ENCODE measurements around the gene TAS1R2. TPM values are rescaled to one million over a fixed set of nuclear protein-coding genes. Genes with fewer than 3 reads are reported as not detected.

The TAS1R2 gene
- total RNA-seq, 3 donors from 2014 or later, result not detected

GRCh38 chr1:18865176-18865575 lies 5.7 kb upstream of the TAS1R2 start:
- TF ChIP-seq POLR2AphosphoS5 (IDR thresholded peaks at IDR 0.05) (no peak), CTCF (IDR thresholded peaks at IDR 0.05) (no peak), POLR2A (IDR thresholded peaks at IDR 0.05) (no peak)
- Histone ChIP-seq H3K27ac (no peak overlapping the region), H3K27me3 (no peaks in the 10 kb centered on the region), H3K36me3 (no peaks in the 10 kb centered on the region), H3K9me3 (no peaks in the 10 kb centered on the region), H3K4me3 (no peak overlapping the region), H3K4me1 (no peaks in the 10 kb centered on the region)
- intact Hi-C loops (cut with DNase I; ENCODE audit: low total_unique reads), result no loop called here
- DNase-seq (ENCODE audit: low spot score in 2 of 2), result no peak

GRCh38 chr1:18861590-18861989 lies 2.1 kb upstream of the TAS1R2 start:
- Histone ChIP-seq H3K4me3 (no peak overlapping the region), H3K4me1 (no peaks in the 10 kb centered on the region), H3K27me3 (no peaks in the 10 kb centered on the region), H3K9me3 (no peaks in the 10 kb centered on the region), H3K36me3 (no peaks in the 10 kb centered on the region), H3K27ac (no peak overlapping the region)
- DNase-seq (ENCODE audit: low spot score in 2 of 2), result no peak
- TF ChIP-seq CTCF (IDR thresholded peaks at IDR 0.05) (no peak), POLR2AphosphoS5 (IDR thresholded peaks at IDR 0.05) (no peak), POLR2A (IDR thresholded peaks at IDR 0.05) (no peak)
- intact Hi-C loops (cut with DNase I; ENCODE audit: low total_unique reads), result no loop called here

GRCh38 chr1:18861082-18861481 lies 1.6 kb upstream of the TAS1R2 start:
- H3K27me3 ChIP-seq, result no peaks in the 10 kb centered on the region
- TF ChIP-seq POLR2AphosphoS5 (IDR thresholded peaks at IDR 0.05) (no peak), CTCF (IDR thresholded peaks at IDR 0.05) (no peak), POLR2A (IDR thresholded peaks at IDR 0.05) (no peak)
- no peak for DNase-seq (ENCODE audit: low spot score in 2 of 2)
- no peak overlapping the region for H3K27ac ChIP-seq
- no peak overlapping the region for H3K4me3 ChIP-seq
- no peaks in the 10 kb centered on the region for H3K36me3 ChIP-seq
- H3K9me3 ChIP-seq, result no peaks in the 10 kb centered on the region
- H3K4me1 ChIP-seq, result no peaks in the 10 kb centered on the region
- intact Hi-C loops (cut with DNase I; ENCODE audit: low total_unique reads), result no loop called here

- peaks cover 0 to 5% of the 10 kb centered on the region in 2 donors for H3K27me3 ChIP-seq
- no peak overlapping the region for H3K4me3 ChIP-seq
- intact Hi-C loops (cut with DNase I; ENCODE audit: low total_unique reads), result loop anchor here (10.0 kb wide), 1 partner anchor 1163 kb away; no protein-coding TSS in a partner anchor
- TF ChIP-seq CTCF (IDR thresholded peaks at IDR 0.05) (no peak), POLR2AphosphoS5 (IDR thresholded peaks at IDR 0.05) (no peak), POLR2A (IDR thresholded peaks at IDR 0.05) (no peak)
- DNase-seq (ENCODE audit: low spot score in 2 of 2), result no peak
- no peaks in the 10 kb centered on the region for H3K36me3 ChIP-seq
- no peak overlapping the region for H3K27ac ChIP-seq
- no peaks in the 10 kb centered on the region for H3K4me1 ChIP-seq
- H3K9me3 ChIP-seq, result no peaks in the 10 kb centered on the region
Observed at GRCh38 chr1:18858070-18858688, 1.3 kb downstream of the TAS1R2 start.

GRCh38 chr1:18856435-18856834 lies 3.0 kb downstream of the TAS1R2 start:
- no peak for TF ChIP-seq POLR2AphosphoS5 (IDR thresholded peaks at IDR 0.05)
- no peak for TF ChIP-seq CTCF (IDR thresholded peaks at IDR 0.05)
- no peak for TF ChIP-seq POLR2A (IDR thresholded peaks at IDR 0.05)
- intact Hi-C loops (cut with DNase I; ENCODE audit: low total_unique reads), result loop anchor here (10.0 kb wide), 1 partner anchor 1162 kb away; no protein-coding TSS in a partner anchor
- Histone ChIP-seq H3K36me3 (no peaks in the 10 kb centered on the region), H3K9me3 (no peaks in the 10 kb centered on the region), H3K4me3 (no peak overlapping the region), H3K27ac (no peak overlapping the region), H3K4me1 (no peaks in the 10 kb centered on the region), H3K27me3 (peaks cover 0 to 5% of the 10 kb centered on the region in 2 donors)
- no peak for DNase-seq (ENCODE audit: low spot score in 2 of 2)
